H1 (cell line): Measurements from ENCODE around the gene COQ8A. TPM values are rescaled to one million over a fixed set of nuclear protein-coding genes. Genes with fewer than 3 reads are reported as not detected.

Source experiments
- CHD1 ChIP-seq: IDR thresholded peaks from 2 replicates; pipeline ENCODE4 v1.6.1; 2012; ENCODE audit warnings: low read depth, low read length, improper control_type of control experiment
- SIN3A ChIP-seq, 2 experiments: IDR thresholded peaks in 1 of 2; conservative IDR thresholded peaks in 1 of 2; 2 replicates each; pipeline ENCODE4 v1.6.1; 2011 to 2012; ENCODE audit warnings: low read length in 2 of 2, improper control_type of control experiment in 1 of 2, low read depth in 1 of 2, mild to moderate bottlenecking in 1 of 2
- polyA plus RNA-seq, 7 experiments: library from polyadenylated mRNA; depleted of rRNA in 3 of 7; stranded (reverse) in 5 of 7; unstranded in 2 of 7; fragments of >200 nt in 5 of 7; fragments of 200-250 nt in 2 of 7; gene quantifications; 1 replicate in 5 of 7; 2 replicates in 1 of 7; 4 replicates in 1 of 7; pipeline versions ENCODE4 v1.2.1 to v1.2.3, GENCODE V29; 2011 to 2013; ENCODE audit warnings: missing spikeins in 2 of 7, mixed read lengths in 2 of 7
- total RNA-seq: library from RNA; stranded (reverse); fragmentation: NEBNext Ultra II Directional; extraction: Animal tissue kit (Norgen Biotek cat#: 25700); gene quantifications from 2 replicates; pipeline ENCODE4 v1.2.1, GENCODE V29; 2021

The COQ8A gene
- total and polyA plus RNA-seq, 2 of the 8 experiments (the other 6 are each of a cell fraction or from before 2014, with no cell fraction given): 28.5 to 38.9 TPM

DNA sequence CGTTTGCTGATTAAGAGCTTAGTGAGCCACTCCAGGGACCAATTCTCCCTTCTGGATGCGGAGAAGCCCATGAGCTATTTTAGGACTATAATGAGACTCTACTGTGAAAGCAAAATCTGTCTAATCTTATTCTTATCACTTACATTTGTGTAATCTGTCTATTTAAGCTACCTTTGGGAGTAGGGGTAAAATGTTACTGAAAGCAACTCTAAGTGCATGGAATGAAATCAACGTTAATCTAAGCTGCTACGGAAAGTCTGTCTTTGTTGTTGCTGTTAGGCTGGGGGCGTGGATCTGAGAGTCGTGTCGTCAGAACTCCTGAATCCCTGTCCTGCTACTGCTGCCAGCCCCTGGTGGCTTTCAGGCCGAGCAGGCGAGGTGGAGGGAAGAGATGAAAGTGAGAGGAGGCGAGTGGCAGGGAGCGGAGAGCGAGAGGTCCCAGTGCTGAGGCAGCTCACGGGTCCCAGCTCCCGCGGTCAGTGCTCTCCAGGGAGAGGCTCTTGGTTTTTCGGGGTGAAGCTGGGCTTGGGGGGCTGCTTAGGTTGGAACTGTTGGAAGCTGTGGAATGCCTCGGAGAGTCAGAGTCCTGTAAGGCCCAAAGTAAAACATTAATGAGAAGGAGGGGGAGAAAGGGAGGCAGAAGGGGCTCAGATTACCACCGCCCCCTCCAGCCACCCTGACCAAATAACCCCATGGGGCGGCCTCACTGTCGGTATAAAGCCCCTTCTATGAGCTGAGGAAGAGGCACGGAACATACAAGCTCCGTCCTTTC is 53.9 kb downstream of the COQ8A start (continued):
- TF ChIP-seq SIN3A (conservative IDR thresholded peaks at IDR 0.05 in 1 of 2, IDR thresholded peaks at IDR 0.05 in 1 of 2; ENCODE audit: low read depth in 1 of 2, low read length in 2 of 2) (no peak), CHD1 (no peak)
